ENCODE data around the gene KXD1.
"Not testable (repeated sequence)": the region's sequence is repeated elsewhere in the genome, so short reads cannot be mapped to it uniquely, and the experiment has no call there.

KXD1 gene

GRCh38 chr19:18517606-18518005 lies 40.1 kb upstream of the KXD1 start:
- TF ChIP-seq CTCF (conservative IDR thresholded peaks at IDR 0.05; ENCODE audit: low read depth, low read length) = no peak
- H3K4me3 ChIP-seq (ENCODE audit: low read depth, low read length) = no peak overlapping the region
- DNase-seq (ENCODE audit: low read depth) = no peak

GRCh38 chr19:18518639-18519038 lies 39.0 kb upstream of the KXD1 start:
- DNase-seq (ENCODE audit: low read depth) = no peak
- no peak overlapping the region for H3K4me3 ChIP-seq (ENCODE audit: low read depth, low read length)
- TF ChIP-seq CTCF (conservative IDR thresholded peaks at IDR 0.05; ENCODE audit: low read depth, low read length) = no peak

GRCh38 chr19:18519962-18520847 lies 37.5 kb upstream of the KXD1 start:
- peak; percentile 83 for DNase-seq (ENCODE audit: low read depth)
- peak overlapping the region; percentile 99 for H3K4me3 ChIP-seq (ENCODE audit: low read depth, low read length)
- peak; percentile 74 for TF ChIP-seq CTCF (conservative IDR thresholded peaks at IDR 0.05; ENCODE audit: low read depth, low read length)

- peak overlapping the region; percentile 99 for H3K4me3 ChIP-seq (ENCODE audit: low read depth, low read length)
- TF ChIP-seq CTCF (conservative IDR thresholded peaks at IDR 0.05; ENCODE audit: low read depth, low read length) = peak; percentile 4
- DNase-seq (ENCODE audit: low read depth) = no peak
These were observed 36.6 kb upstream of the KXD1 start for GRCh38 chr19:18520848-18521691.

GRCh38 chr19:18521692-18522123 lies 36.0 kb upstream of the KXD1 start, which contains the start of gene ELL:
TSS of gene ELL (minus strand) at chr19:18522070. CDS start at chr19:18522055, 15 bp downstream.
- DNase-seq (ENCODE audit: low read depth) = no peak
- H3K4me3 ChIP-seq (ENCODE audit: low read depth, low read length) = peak within 1 kb of the TSS; percentile 99
- no peak for TF ChIP-seq CTCF (conservative IDR thresholded peaks at IDR 0.05; ENCODE audit: low read depth, low read length)

- DNase-seq (ENCODE audit: low read depth) = peak; percentile 100
- peak overlapping the region; percentile 99 for H3K4me3 ChIP-seq (ENCODE audit: low read depth, low read length)
- peak; percentile 29 for TF ChIP-seq CTCF (conservative IDR thresholded peaks at IDR 0.05; ENCODE audit: low read depth, low read length)
These were observed 35.4 kb upstream of the KXD1 start for GRCh38 chr19:18522124-18522861.

GRCh38 chr19:18522862-18523440 lies 34.7 kb upstream of the KXD1 start:
- DNase-seq (ENCODE audit: low read depth) = not testable (repeated sequence)
- H3K4me3 ChIP-seq (ENCODE audit: low read depth, low read length) = peak overlapping the region; percentile 15
